Calu3 (cell line): ENCODE measurements around the gene HBG2. TPM values are rescaled to one million over a fixed set of nuclear protein-coding genes. Genes with fewer than 3 reads are reported as not detected.
A peak's percentile ranks its signal among the peaks of the same experiment; 100 is the strongest.
"Not testable (repeated sequence)": the region's sequence is repeated elsewhere in the genome, so short reads cannot be mapped to it uniquely, and the experiment has no call there.

Experiments used
- Bru-seq: library from RNA; stranded (reverse); fragments of 400-500 nt; gene quantifications from one replicate; lab custom pipeline; 2021; lab: Mats Ljungman, UMichigan
- BruChase-seq, 2 experiments: library from RNA; stranded (reverse); fragments of 400-500 nt; gene quantifications; one replicate each; lab custom pipeline; 2021; lab: Mats Ljungman, UMichigan
- BruUV-seq: library from RNA; stranded (reverse); fragments of 400-500 nt; replicated peaks from 2 replicates; lab custom pipeline; 2021; lab: Mats Ljungman, UMichigan
- CTCF ChIA-PET: fragments of 300-600 bp; sonication (Branson Sonifier 250); formaldehyde crosslinking; loops from one replicate; lab custom pipeline; 2022; ENCODE audit warnings: antibody characterized with exemption; lab: Charles Lee
- DNase-seq: peaks from one replicate; pipeline ENCODE4 v3.0.0; 2022
- H3K27ac Mint-ChIP-seq: one replicate; pipeline ENCODE4 v1.8.0; 2022; ENCODE audit warnings: mixed read lengths; ENCODE audit not compliant: unreplicated experiment
- H3K27me3 Mint-ChIP-seq: one replicate; pipeline ENCODE4 v1.8.0; 2022; ENCODE audit warnings: mixed read lengths; ENCODE audit not compliant: unreplicated experiment
- H3K36me3 Mint-ChIP-seq: one replicate; pipeline ENCODE4 v1.8.0; 2022; ENCODE audit warnings: mild to moderate bottlenecking, moderate library complexity, mixed read lengths; ENCODE audit not compliant: insufficient read depth, unreplicated experiment
- H3K4me1 Mint-ChIP-seq: one replicate; pipeline ENCODE4 v1.8.0; 2022; ENCODE audit warnings: mild to moderate bottlenecking, low read depth, mixed read lengths; ENCODE audit not compliant: unreplicated experiment
- H3K4me3 Mint-ChIP-seq: one replicate; pipeline ENCODE4 v1.8.0; 2022; ENCODE audit warnings: mild to moderate bottlenecking, low read depth, moderate library complexity, mixed read lengths; ENCODE audit not compliant: unreplicated experiment
- H3K9me3 Mint-ChIP-seq: one replicate; pipeline ENCODE4 v1.8.0; 2022; ENCODE audit warnings: low read depth, mixed read lengths; ENCODE audit not compliant: unreplicated experiment
- intact Hi-C: fragments of 100-400 bp; cut with micrococcal nuclease; formaldehyde crosslinking; loops from one replicate; pipeline ENCODE4 v1.10.0; 2022; ENCODE audit not compliant: unreplicated experiment
- long read RNA-seq: library from polyadenylated mRNA; stranded (forward); transcript quantifications from one replicate; pipeline ENCODE4 v2.0.0, GENCODE V29; 2022
- total RNA-seq: library from RNA; stranded (reverse); gene quantifications from 2 replicates; pipeline ENCODE4 v1.2.3, GENCODE V29; 2022
- TF ChIP-seq, protein P1 (sequence below): fragments of 200-600 bp; IDR thresholded peaks from one replicate; pipeline ENCODE4 v1.8.0; 2022; ENCODE audit warnings: antibody characterized with exemption; ENCODE audit not compliant: unreplicated experiment

Gene HBG2
- not detected in 2 replicates for total RNA-seq
- Bru-seq, nascent RNA, result percentile 23 among the genes with signal in this experiment
- BruChase-seq, experiment 1, labeled RNA remaining after a 6-hour chase, result not detected
- BruChase-seq, experiment 2, labeled RNA remaining after a 2-hour chase, result not detected
- long read RNA-seq, result 0 reads

DNA sequence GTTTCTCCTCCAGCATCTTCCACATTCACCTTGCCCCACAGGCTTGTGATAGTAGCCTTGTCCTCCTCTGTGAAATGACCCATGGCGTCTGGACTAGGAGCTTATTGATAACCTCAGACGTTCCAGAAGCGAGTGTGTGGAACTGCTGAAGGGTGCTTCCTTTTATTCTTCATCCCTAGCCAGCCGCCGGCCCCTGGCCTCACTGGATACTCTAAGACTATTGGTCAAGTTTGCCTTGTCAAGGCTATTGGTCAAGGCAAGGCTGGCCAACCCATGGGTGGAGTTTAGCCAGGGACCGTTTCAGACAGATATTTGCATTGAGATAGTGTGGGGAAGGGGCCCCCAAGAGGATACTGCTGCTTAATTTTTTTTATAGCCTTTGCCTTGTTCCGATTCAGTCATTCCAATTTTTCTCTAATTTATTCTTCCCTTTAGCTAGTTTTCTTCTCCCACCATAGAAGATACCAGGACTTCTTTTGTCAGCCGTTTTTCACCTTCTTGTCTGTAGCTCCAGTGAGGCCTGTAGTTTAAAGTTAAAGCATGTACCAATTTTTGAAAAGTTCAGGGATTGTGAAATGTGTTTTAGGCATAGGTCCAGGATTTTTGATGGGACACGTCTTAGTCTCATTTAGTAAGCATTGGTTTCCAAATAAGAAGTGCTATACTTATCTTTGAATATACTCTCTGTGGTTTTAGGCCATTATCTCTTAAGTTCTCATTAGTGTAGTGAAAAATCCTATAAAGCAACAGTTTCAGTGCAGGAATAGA, at the start of gene HBG2:
TSS of gene HBG2 (minus strand) at position 136 of the 768 bp plus-strand sequence. CDS start at position 83, 53 bp downstream.
- H3K9me3 Mint-ChIP-seq, intact Hi-C loops, CTCF ChIA-PET, H3K4me1 Mint-ChIP-seq, DNase-seq, H3K27ac Mint-ChIP-seq, H3K4me3 Mint-ChIP-seq, BruUV-seq, H3K36me3 Mint-ChIP-seq: not testable (repeated sequence)
- H3K27me3 Mint-ChIP-seq, result peaks cover 22% of the 10 kb centered on the region

DNA sequence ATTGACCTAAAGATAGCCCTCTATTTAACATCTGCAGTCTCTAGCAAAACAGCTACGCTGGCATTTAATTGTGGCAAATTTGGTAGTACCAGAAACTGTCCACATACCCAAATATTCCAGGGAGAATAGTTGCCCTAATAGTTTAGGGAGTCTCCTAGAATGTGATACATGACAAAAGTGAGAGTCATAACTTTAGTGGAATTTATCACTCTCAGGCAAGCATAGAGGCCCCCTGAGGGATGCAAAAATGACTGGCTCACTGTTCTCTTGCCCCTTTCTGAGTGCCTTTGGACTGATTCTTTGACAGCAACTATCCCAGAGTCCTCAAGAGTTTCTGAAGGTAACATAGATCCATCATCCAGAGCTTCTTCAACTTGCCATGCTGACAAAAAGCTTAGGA, 49.5 kb upstream of the HBG2 start:
- intact Hi-C loops, result no loop called here
- no peak overlapping the region for H3K27ac Mint-ChIP-seq
- peaks cover 59% of the 10 kb centered on the region for H3K27me3 Mint-ChIP-seq
- CTCF ChIA-PET, result no interaction called here
- DNase-seq, result no peak
- TF ChIP-seq, protein P1, sequence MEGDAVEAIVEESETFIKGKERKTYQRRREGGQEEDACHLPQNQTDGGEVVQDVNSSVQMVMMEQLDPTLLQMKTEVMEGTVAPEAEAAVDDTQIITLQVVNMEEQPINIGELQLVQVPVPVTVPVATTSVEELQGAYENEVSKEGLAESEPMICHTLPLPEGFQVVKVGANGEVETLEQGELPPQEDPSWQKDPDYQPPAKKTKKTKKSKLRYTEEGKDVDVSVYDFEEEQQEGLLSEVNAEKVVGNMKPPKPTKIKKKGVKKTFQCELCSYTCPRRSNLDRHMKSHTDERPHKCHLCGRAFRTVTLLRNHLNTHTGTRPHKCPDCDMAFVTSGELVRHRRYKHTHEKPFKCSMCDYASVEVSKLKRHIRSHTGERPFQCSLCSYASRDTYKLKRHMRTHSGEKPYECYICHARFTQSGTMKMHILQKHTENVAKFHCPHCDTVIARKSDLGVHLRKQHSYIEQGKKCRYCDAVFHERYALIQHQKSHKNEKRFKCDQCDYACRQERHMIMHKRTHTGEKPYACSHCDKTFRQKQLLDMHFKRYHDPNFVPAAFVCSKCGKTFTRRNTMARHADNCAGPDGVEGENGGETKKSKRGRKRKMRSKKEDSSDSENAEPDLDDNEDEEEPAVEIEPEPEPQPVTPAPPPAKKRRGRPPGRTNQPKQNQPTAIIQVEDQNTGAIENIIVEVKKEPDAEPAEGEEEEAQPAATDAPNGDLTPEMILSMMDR, result no peak
- no peak overlapping the region for H3K4me3 Mint-ChIP-seq
- H3K4me1 Mint-ChIP-seq, result no peaks in the 10 kb centered on the region
- H3K9me3 Mint-ChIP-seq, result peaks cover 4% of the 10 kb centered on the region
- H3K36me3 Mint-ChIP-seq, result no peaks in the 10 kb centered on the region
- BruUV-seq, result no TSS peak

DNA sequence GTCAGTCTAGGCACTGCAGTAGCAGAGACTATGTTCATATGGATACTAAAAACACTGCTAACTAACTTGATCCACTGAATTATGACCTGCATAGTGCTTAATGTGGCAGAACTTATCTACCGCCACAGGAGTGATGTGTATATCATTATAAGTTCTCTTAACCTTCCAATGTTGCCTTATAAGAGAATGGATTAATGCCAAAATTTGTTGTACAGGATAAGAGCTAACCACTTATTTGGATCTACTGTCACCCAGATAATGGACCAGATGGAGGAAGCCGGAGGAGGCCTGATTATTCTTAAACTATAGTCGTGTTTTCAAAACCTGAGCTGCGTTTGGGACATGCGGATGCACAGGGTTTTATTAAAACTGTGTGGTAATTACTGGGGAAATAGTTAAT, 49.0 kb upstream of the HBG2 start:
- H3K36me3 Mint-ChIP-seq, result no peaks in the 10 kb centered on the region
- no peak overlapping the region for H3K27ac Mint-ChIP-seq
- TF ChIP-seq, protein P1, result no peak
- DNase-seq, result no peak
- no TSS peak for BruUV-seq
- no peaks in the 10 kb centered on the region for H3K4me1 Mint-ChIP-seq
- peaks cover 4% of the 10 kb centered on the region for H3K9me3 Mint-ChIP-seq
- H3K4me3 Mint-ChIP-seq, result no peak overlapping the region
- peaks cover 56% of the 10 kb centered on the region for H3K27me3 Mint-ChIP-seq
- CTCF ChIA-PET, result no interaction called here
- intact Hi-C loops, result no loop called here

DNA sequence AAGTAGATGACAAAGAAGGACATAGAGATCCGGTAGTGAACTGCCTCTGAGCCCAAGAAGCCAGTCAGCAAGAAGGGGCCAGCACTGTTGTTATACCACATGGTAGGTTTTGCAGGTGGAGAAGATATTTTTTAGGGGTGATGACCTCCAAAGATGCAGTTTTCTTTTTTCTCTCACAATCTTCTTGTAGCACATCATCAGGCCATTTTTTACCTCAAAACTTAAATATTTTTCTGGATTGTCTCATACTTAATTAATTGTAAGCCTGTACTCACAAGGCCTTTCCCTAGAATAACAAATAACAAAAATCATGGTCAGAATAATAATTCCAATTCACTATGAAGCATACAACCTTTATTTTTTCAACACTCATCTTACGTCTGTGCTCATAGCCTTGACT, 47.3 kb upstream of the HBG2 start, which contains the start of gene OR51B4:
TSS of gene OR51B4 (minus strand) at position 101 of the 400 bp plus-strand sequence. CDS start at position 101, 0 bp downstream.
- TF ChIP-seq, protein P1, result no peak
- peaks cover 62% of the 10 kb centered on the region for H3K27me3 Mint-ChIP-seq
- no TSS peak for BruUV-seq
- CTCF ChIA-PET, result no interaction called here
- no peaks in the 10 kb centered on the region for H3K4me1 Mint-ChIP-seq
- no peak within 1 kb of the TSS for H3K4me3 Mint-ChIP-seq
- peaks cover 4% of the 10 kb centered on the region for H3K9me3 Mint-ChIP-seq
- intact Hi-C loops, result no loop called here
- H3K36me3 Mint-ChIP-seq, result no peaks in the 10 kb centered on the region
- H3K27ac Mint-ChIP-seq, result no peak within 1 kb of the TSS
- no peak for DNase-seq
